ENCODE measurements around the gene GAST. TPM values are rescaled to one million over a fixed set of nuclear protein-coding genes. Genes with fewer than 3 reads are reported as not detected.

Gene GAST
- total and polyA plus RNA-seq, 2 of the 13 experiments (the other 11 are each of a cell fraction or from before 2014, with no cell fraction given) = 0.32 to 0.42 TPM

DNA sequence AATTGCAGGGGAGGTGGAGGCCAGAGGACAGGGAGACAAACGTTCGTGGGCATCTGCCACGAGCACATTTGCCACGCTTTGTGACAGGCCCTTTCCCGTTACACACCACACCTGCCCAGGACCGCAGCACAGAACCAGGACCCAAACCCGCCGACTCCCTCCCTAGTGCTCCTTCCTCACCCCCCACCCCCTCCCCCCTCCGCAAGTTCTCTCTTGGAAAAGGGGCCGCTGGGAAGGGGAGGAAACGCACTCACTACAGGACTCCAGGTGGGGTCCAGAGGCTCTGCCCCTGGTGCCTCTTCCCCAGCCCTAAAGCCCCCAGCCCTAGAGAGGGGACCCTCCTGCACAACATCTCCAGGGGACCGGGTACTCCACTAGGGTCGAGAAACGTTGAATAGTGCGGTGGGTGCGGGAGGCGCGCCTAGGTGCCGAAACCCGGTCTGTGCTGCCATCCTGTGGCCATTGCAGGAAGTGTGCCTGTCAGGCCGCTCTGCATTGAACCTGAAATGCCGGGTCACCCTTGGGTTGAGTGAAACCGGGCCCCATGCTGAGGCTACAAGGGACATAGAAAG lies 45.3 kb upstream of the GAST start (continued):
- TF ChIP-seq THRA (CRISPR knock-in tag; IDR thresholded peaks at IDR 0.05; ENCODE audit: borderline replicate concordance) (peak; percentile 52; the same call in 1 of the 2 replicates), HIC2 (CRISPR knock-in tag; IDR thresholded peaks at IDR 0.05; ENCODE audit: low read depth) (0 out of 2 replicates have a peak, but pooled peaks have one; percentile 14), ZNF614 (CRISPR knock-in tag; IDR thresholded peaks at IDR 0.05; ENCODE audit: borderline replicate concordance) (peak; percentile 18; the same call in 1 of the 2 replicates), ZNF432 (CRISPR knock-in tag; IDR thresholded peaks at IDR 0.05; ENCODE audit: borderline replicate concordance) (no peak), ZNF260 (CRISPR knock-in tag; IDR thresholded peaks at IDR 0.05; ENCODE audit: borderline replicate concordance, low read depth) (no peak), ZSCAN20 (CRISPR knock-in tag; IDR thresholded peaks at IDR 0.05; ENCODE audit: borderline replicate concordance) (no peak), THAP8 (CRISPR knock-in tag; IDR thresholded peaks at IDR 0.05; ENCODE audit: borderline replicate concordance) (no peak), CEBPB (IDR thresholded peaks at IDR 0.05; ENCODE audit: borderline replicate concordance, low read depth, low read length) (no peak), ZNF143 (CRISPR knock-in tag; IDR thresholded peaks at IDR 0.05) (peak; percentile 51), KIAA2018 (CRISPR knock-in tag; IDR thresholded peaks at IDR 0.05; ENCODE audit: borderline replicate concordance) (no peak), SMYD3 (CRISPR knock-in tag; IDR thresholded peaks at IDR 0.05) (no peak), NR2F1 (CRISPR knock-in tag; IDR thresholded peaks at IDR 0.05) (no peak)
- TF ChIP-seq, protein P1, sequence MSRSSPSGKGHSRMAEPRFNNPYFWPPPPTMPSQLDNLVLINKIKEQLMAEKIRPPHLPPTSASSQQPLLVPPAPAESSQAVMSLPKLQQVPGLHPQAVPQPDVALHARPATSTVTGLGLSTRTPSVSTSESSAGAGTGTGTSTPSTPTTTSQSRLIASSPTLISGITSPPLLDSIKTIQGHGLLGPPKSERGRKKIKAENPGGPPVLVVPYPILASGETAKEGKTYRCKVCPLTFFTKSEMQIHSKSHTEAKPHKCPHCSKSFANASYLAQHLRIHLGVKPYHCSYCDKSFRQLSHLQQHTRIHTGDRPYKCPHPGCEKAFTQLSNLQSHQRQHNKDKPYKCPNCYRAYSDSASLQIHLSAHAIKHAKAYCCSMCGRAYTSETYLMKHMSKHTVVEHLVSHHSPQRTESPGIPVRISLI (CRISPR knock-in tag; IDR thresholded peaks at IDR 0.05; ENCODE audit: borderline replicate concordance) = no peak

All from HepG2 (cell line).